22Rv1 (cell line): ENCODE measurements around the gene SMOC2.

Experiments
- ZFX ChIP-seq: fragments of 450-650 bp; IDR thresholded peaks from 2 replicates; pipeline ENCODE4 v1.6.1; 2017; ENCODE audit warnings: antibody characterized with exemption, borderline replicate concordance
- TF ChIP-seq, protein P1 (sequence below): fragments of 450-650 bp; IDR thresholded peaks from 2 replicates; pipeline ENCODE4 v1.5.1; 2017; ENCODE audit warnings: mild to moderate bottlenecking

DNA sequence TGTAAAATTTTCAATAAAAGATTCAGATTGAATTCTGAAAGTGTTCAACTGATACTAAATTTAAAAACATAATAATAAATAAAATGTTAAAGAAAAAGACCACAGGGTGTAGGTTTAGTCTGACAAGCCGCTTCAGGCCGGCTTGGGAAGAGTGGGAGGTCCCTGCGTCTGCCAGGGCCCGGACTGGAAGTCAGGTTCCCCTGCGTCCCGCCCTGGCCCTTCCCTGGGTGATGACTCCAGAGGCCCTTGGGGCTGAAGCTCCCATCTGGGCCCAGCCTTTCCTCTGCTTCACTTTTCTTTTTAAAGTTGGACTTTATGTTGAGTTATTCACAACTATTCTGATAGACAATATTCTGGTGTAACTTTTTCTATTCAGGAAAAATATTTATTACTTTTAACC lies 93.3 kb downstream of the SMOC2 start:
- TF ChIP-seq, protein P1, sequence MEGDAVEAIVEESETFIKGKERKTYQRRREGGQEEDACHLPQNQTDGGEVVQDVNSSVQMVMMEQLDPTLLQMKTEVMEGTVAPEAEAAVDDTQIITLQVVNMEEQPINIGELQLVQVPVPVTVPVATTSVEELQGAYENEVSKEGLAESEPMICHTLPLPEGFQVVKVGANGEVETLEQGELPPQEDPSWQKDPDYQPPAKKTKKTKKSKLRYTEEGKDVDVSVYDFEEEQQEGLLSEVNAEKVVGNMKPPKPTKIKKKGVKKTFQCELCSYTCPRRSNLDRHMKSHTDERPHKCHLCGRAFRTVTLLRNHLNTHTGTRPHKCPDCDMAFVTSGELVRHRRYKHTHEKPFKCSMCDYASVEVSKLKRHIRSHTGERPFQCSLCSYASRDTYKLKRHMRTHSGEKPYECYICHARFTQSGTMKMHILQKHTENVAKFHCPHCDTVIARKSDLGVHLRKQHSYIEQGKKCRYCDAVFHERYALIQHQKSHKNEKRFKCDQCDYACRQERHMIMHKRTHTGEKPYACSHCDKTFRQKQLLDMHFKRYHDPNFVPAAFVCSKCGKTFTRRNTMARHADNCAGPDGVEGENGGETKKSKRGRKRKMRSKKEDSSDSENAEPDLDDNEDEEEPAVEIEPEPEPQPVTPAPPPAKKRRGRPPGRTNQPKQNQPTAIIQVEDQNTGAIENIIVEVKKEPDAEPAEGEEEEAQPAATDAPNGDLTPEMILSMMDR, result no peak
- TF ChIP-seq ZFX, result no peak
